Stimulated activated CD8-positive, alpha-beta memory T cell treated with anti-CD3 and anti-CD28 coated beads, Interleukin-15, amount 100 ng/mL, for 1 hour (primary cell): ENCODE measurements around the gene SRSF4.
"Not testable (repeated sequence)": the region's sequence is repeated elsewhere in the genome, so short reads cannot be mapped to it uniquely, and the experiment has no call there.

Source experiments
- DNase-seq: peaks from one replicate; pipeline ENCODE4 v3.0.0-alpha.2; 2020; ENCODE audit warnings: low read depth

Gene SRSF4

GRCh38 chr1:29162476-29163138, 19.1 kb downstream of the SRSF4 start:
- DNase-seq: no peak

- DNase-seq: no peak
Measured at GRCh38 chr1:29162025-29162424, 19.7 kb downstream of the SRSF4 start.

- no peak for DNase-seq
Measured at GRCh38 chr1:29159773-29160172, 21.9 kb downstream of the SRSF4 start.

GRCh38 chr1:29157269-29157601, 24.5 kb downstream of the SRSF4 start:
- no peak for DNase-seq

GRCh38 chr1:29156543-29157268, 25.0 kb downstream of the SRSF4 start:
- no peak for DNase-seq

GRCh38 chr1:29152046-29152805, 29.5 kb downstream of the SRSF4 start:
- no peak for DNase-seq

GRCh38 chr1:29150346-29150745, 31.4 kb downstream of the SRSF4 start:
- DNase-seq: not testable (repeated sequence)

- DNase-seq: no peak
Measured at GRCh38 chr1:29148656-29149491, 32.8 kb downstream of the SRSF4 start.

- no peak for DNase-seq
Measured at GRCh38 chr1:29145739-29146437, 35.8 kb downstream of the SRSF4 start.

- DNase-seq: no peak
Measured at GRCh38 chr1:29144178-29144577, 37.5 kb downstream of the SRSF4 start.

- DNase-seq: no peak
Measured at GRCh38 chr1:29142714-29143113, 39.0 kb downstream of the SRSF4 start.

GRCh38 chr1:29136391-29136915, 45.2 kb downstream of the SRSF4 start:
- DNase-seq: no peak

GRCh38 chr1:29134695-29135028, 47.0 kb downstream of the SRSF4 start:
- no peak for DNase-seq

- no peak for DNase-seq
Measured at GRCh38 chr1:29133861-29134694, 47.6 kb downstream of the SRSF4 start.

GRCh38 chr1:29131056-29131455, 50.6 kb downstream of the SRSF4 start:
- DNase-seq: not testable (repeated sequence)

GRCh38 chr1:29129916-29130315, 51.8 kb downstream of the SRSF4 start:
- DNase-seq: no peak

GRCh38 chr1:29128739-29129138, 53.0 kb downstream of the SRSF4 start:
- no peak for DNase-seq

GRCh38 chr1:29126198-29126597, 55.5 kb downstream of the SRSF4 start:
- no peak for DNase-seq

GRCh38 chr1:29125788-29126187, 55.9 kb downstream of the SRSF4 start:
- no peak for DNase-seq

GRCh38 chr1:29125237-29125641, 56.5 kb downstream of the SRSF4 start:
- no peak for DNase-seq
